Activated CD4-positive, alpha-beta T cell treated with anti-CD3 and anti-CD28 coated beads, Interleukin-2, amount 10 ng/mL, durations not matched to agents 24 days and 14 days (primary cell): ENCODE data around the gene BFSP2. TPM values are rescaled to one million over a fixed set of nuclear protein-coding genes. Genes with fewer than 3 reads are reported as not detected.
A peak's percentile ranks its signal among the peaks of the same experiment; 100 is the strongest.
"Not testable (repeated sequence)": the region's sequence is repeated elsewhere in the genome, so short reads cannot be mapped to it uniquely, and the experiment has no call there.

ENCODE experiments used
- DNase-seq: peaks from one replicate; pipeline ENCODE4 v3.0.0; 2022
- H3K27ac Mint-ChIP-seq: one replicate; pipeline ENCODE4 v1.8.0; 2022; ENCODE audit warnings: mild to moderate bottlenecking, mixed read lengths
- H3K27me3 Mint-ChIP-seq: one replicate; pipeline ENCODE4 v1.8.0; 2022; ENCODE audit warnings: mixed read lengths
- H3K36me3 Mint-ChIP-seq: one replicate; pipeline ENCODE4 v1.8.0; 2022; ENCODE audit warnings: low read depth, mild to moderate bottlenecking, mixed read lengths
- H3K4me1 Mint-ChIP-seq: one replicate; pipeline ENCODE4 v1.8.0; 2021; ENCODE audit warnings: mixed read lengths
- H3K4me3 Mint-ChIP-seq: one replicate; pipeline ENCODE4 v1.8.0; 2022; ENCODE audit warnings: mild to moderate bottlenecking, moderate library complexity, mixed read lengths
- H3K9me3 Mint-ChIP-seq: one replicate; pipeline ENCODE4 v1.8.0; 2021; ENCODE audit warnings: mixed read lengths
- intact Hi-C: fragments of 100-400 bp; cut with micrococcal nuclease; formaldehyde crosslinking; loops from one replicate; pipeline ENCODE4 v1.15.1; 2023
- total RNA-seq: library from RNA; stranded (reverse); gene quantifications from 2 replicates; pipeline ENCODE4 v1.2.3, GENCODE V29; 2022

Gene BFSP2
- total RNA-seq, 1 donor from 2014 or later, result not detected

DNA sequence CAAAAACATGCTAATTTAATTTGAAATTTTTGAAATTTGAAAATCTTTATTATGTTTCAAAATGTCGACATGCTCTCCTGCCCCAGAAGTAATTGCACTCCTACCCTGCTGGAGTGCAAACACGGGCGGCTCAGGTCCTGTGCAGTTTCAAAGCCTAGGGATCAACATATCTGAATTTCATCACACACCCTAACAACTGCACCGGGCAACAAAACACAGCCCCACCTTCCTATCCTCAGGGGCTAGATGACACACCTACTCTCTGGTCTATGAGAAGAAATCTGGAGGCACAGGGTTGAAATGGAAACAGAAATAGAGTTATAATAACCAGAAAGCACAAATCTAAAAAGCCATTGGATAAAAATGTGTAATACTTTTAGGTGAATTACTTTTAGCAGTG, 61.4 kb downstream of the BFSP2 start:
- H3K9me3 Mint-ChIP-seq, result no peaks in the 10 kb centered on the region
- DNase-seq, result no peak
- no peak overlapping the region for H3K27ac Mint-ChIP-seq
- intact Hi-C loops, result no loop called here
- H3K27me3 Mint-ChIP-seq, result no peaks in the 10 kb centered on the region
- no peak overlapping the region for H3K4me3 Mint-ChIP-seq
- no peaks in the 10 kb centered on the region for H3K36me3 Mint-ChIP-seq
- peaks cover 23% of the 10 kb centered on the region for H3K4me1 Mint-ChIP-seq

DNA sequence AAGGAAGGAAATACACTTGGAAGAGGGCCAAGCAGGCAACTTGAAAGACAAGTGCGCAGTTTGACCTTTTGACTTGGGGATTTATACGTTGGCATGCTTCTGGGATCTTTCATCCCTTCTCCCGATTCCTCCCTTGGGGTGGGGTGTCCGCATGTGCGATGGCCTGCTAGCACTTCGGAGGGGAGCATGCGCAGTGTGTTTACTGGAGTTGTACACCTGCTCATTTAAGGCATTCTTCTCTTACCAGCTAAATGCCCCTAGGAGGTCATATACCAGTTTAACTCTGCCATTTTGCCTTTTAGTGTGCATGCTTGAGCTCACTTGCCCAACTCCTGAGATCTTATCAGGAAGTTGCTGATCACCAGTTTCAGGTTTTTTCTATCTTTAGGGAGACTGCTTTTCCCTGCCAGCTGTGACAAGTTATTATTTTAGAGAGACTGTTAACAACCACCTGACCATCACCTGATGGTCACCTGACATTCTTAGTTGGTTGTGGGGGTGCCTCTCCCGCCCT, 63.5 kb downstream of the BFSP2 start:
- intact Hi-C loops, result no loop called here

DNA sequence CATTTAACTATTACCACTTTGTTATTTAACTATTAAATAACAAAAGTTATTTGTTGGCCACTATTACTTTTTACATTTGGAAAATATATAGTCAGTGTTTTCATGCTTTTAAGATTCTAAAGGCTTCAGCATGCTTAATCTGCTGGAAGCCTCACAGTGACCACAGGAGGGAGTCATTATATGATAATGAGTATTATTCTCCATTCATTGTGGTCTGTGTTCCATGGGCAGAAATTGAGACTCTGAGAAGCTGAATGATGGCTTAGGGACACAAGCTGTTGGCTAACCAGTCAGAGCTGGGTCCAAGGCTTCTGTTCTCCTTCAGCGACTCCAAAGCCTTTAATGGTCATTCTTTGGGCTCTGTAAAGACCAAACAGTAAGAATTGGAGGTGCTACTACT, 64.7 kb downstream of the BFSP2 start:
- Mint-ChIP-seq H3K4me1 (peaks cover 40% of the 10 kb centered on the region), H3K36me3 (no peaks in the 10 kb centered on the region), H3K9me3 (no peaks in the 10 kb centered on the region), H3K27me3 (no peaks in the 10 kb centered on the region), H3K27ac (no peak overlapping the region), H3K4me3 (no peak overlapping the region)
- intact Hi-C loops, result no loop called here
- DNase-seq, result no peak

More for the DNA sequence above, 63.5 kb downstream of the BFSP2 start:
- Mint-ChIP-seq H3K27me3 (no peaks in the 10 kb centered on the region), H3K36me3 (no peaks in the 10 kb centered on the region), H3K4me3 (no peak overlapping the region), H3K4me1 (peaks cover 40% of the 10 kb centered on the region), H3K27ac (no peak overlapping the region), H3K9me3 (no peaks in the 10 kb centered on the region)
- DNase-seq, result no peak

DNA sequence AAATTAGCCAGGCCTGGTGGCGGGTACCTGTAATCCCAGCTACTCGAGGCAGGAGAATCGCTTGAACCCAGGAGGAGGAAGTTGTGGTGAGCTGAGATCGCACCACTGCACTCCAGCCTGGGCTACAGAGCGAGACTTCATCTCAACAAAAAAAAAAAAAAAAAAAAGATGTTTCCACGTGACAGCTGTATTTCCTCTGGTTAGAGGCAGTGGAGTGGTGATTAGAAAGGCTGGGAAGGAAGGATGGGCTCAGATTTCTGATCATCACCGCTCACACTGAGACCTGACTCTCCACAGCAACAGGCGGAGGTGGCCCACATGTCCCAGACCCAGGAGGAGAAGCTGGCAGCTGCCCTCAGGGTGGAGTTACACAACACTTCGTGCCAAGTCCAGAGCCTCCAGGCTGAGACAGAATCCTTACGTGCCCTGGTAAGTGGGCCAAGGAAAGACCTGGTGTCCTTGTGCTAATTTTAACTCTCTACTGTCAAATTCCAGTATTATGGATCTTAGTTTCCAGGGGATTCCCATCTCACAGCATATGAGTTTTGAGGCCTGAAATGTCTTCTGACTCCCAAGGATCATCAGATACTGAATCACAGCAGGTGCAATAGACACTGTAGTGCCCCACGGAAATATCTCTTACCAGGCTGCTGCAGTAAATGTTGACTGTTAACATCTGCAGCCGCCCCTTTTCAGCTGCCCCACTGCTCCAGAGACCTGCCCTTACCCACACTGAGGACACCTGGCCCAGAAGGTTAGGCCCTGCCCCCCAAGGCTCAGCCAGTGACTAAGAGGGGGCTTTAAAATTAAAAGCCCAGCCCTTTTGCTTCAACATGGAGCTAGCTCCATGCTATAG, 66.9 kb downstream of the BFSP2 start:
- H3K27ac Mint-ChIP-seq, result no peak overlapping the region
- no peaks in the 10 kb centered on the region for H3K36me3 Mint-ChIP-seq
- H3K4me3 Mint-ChIP-seq, result no peak overlapping the region
- no peaks in the 10 kb centered on the region for H3K9me3 Mint-ChIP-seq
- H3K4me1 Mint-ChIP-seq, result peaks cover 28% of the 10 kb centered on the region
- intact Hi-C loops, result loop anchor here (2.0 kb wide), 1 partner anchor 18 kb away; no protein-coding TSS in a partner anchor
- H3K27me3 Mint-ChIP-seq, result no peaks in the 10 kb centered on the region
- no peak for DNase-seq

DNA sequence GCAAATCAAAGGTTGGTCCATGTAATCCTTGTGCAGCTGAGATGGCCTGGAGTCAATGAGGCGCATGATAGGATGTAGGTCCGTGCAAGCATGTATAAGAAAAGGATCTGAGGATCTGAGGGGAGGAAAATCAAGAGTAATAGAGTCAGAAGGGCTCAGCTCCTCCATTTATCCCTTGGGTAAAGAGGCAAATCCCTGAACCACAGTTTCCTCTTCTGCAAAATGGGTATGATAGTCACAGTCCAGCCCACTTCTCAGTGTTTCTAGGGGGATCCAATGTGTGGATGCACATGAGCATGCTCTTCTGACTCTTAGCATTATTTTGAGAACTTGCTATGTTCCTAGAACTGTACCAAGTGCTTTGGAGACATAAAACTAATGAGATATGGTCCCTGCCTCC, 67.9 kb downstream of the BFSP2 start:
- DNase-seq, result no peak
- Mint-ChIP-seq H3K9me3 (no peaks in the 10 kb centered on the region), H3K4me3 (no peak overlapping the region), H3K27me3 (no peaks in the 10 kb centered on the region), H3K36me3 (no peaks in the 10 kb centered on the region), H3K4me1 (peaks cover 28% of the 10 kb centered on the region), H3K27ac (no peak overlapping the region)
- intact Hi-C loops, result loop anchor here (2.0 kb wide), 1 partner anchor 19 kb away; no protein-coding TSS in a partner anchor

DNA sequence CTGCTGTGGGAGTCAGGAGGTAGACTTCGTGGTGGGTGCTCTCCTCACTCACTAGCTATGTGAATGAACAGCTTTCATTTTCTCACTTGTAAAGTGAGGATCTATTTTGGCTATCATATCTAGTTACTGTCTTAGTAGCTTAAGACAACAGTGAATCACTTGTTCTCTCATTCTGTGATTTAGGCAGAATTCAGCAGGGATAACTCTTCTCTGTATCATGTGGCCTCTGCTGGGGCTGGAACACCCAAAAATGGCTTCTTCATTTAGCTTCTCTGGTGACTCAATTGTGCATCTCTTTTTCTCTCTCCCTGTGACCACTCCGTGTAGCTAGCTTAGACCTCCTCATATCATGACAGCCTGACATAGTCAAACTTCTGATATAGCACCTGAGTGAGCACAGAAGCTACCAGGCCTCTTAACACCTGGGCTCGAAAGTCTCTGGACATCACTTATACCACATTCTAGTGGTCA, 68.4 kb downstream of the BFSP2 start:
- Mint-ChIP-seq H3K27ac (no peak overlapping the region), H3K36me3 (no peaks in the 10 kb centered on the region), H3K4me3 (no peak overlapping the region), H3K4me1 (peaks cover 27% of the 10 kb centered on the region), H3K9me3 (no peaks in the 10 kb centered on the region), H3K27me3 (no peaks in the 10 kb centered on the region)
- DNase-seq, result no peak
- intact Hi-C loops, result no loop called here

DNA sequence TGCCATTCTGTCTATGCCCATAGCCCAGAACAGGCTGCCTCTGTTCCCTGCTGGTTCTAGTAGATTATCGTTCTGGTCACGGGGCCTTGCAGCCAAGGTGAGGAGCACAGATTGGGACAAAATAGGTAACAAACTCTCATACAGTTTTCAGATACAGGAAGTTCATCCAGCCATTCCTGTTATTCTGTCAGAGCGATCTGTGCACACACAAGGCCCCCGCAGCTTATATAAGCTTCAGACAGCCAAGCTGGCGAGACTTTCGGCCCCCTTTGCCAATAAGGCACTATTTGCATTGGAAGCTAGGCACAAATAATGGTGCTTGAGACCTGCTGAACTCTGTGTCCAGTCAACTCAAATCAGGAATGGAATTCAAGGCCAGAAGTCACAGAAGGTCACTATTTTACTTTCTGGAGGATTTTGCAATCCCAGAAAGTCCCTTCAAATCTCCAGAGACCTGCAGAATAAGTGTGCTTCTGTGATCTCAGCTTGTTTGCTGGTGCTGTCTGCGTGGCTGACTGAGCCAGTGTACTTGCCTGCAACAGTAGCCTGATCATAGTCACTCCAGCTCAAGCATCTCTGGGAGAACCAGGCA, 69.4 kb downstream of the BFSP2 start:
- DNase-seq, result no peak
- intact Hi-C loops, result no loop called here
- no peaks in the 10 kb centered on the region for H3K9me3 Mint-ChIP-seq
- no peaks in the 10 kb centered on the region for H3K36me3 Mint-ChIP-seq
- H3K4me1 Mint-ChIP-seq, result peaks cover 23% of the 10 kb centered on the region
- no peak overlapping the region for H3K27ac Mint-ChIP-seq
- H3K27me3 Mint-ChIP-seq, result no peaks in the 10 kb centered on the region
- no peak overlapping the region for H3K4me3 Mint-ChIP-seq

DNA sequence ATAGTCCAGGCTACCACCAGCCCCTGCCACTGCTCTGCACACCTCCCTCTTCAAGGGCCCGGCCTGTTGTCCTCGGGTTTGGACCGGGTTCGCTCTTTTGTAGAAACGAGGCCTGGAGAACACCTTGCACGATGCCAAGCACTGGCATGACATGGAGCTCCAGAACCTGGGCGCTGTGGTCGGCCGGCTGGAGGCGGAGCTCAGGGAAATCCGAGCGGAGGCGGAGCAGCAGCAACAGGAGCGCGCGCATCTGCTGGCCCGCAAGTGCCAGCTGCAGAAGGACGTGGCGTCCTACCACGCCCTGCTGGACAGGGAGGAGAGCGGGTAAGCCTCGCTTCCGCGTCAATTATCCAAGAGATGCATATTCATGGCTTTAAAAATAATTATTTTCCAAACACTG, 72.4 kb downstream of the BFSP2 start:
- Mint-ChIP-seq H3K4me3 (no peak overlapping the region), H3K36me3 (no peaks in the 10 kb centered on the region), H3K4me1 (peaks cover 40% of the 10 kb centered on the region), H3K27me3 (no peaks in the 10 kb centered on the region), H3K27ac (no peak overlapping the region), H3K9me3 (no peaks in the 10 kb centered on the region)
- intact Hi-C loops, result loop anchor here (10.0 kb wide), 1 partner anchor 333 kb away; the partner anchor contains the start of gene SRPRB
- DNase-seq, result no peak

DNA sequence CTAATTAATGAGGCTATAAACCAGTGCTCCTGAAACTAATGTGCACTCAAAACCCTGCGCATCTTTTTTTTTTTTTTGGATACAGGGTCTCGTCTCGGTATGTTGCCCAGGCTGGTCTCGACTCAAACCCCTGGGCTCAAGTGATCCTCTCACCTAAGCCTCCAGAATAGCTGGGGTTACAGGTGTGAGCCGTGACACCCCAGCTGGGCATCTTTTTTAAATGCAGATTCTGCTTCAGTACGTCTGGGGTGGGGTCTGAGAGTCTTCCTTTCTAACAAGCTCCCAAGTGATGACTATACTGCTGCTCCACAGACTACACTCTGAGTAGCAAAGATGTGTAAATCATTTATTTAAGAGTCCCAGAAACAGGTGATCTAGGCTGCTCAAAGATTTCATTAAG, 73.0 kb downstream of the BFSP2 start:
- intact Hi-C loops, result loop anchor here (10.0 kb wide), 1 partner anchor 332 kb away; the partner anchor contains the start of gene SRPRB
- Mint-ChIP-seq H3K4me1 (peaks cover 39% of the 10 kb centered on the region), H3K27me3 (no peaks in the 10 kb centered on the region), H3K27ac (no peak overlapping the region), H3K9me3 (no peaks in the 10 kb centered on the region), H3K36me3 (no peaks in the 10 kb centered on the region), H3K4me3 (no peak overlapping the region)
- no peak for DNase-seq

DNA sequence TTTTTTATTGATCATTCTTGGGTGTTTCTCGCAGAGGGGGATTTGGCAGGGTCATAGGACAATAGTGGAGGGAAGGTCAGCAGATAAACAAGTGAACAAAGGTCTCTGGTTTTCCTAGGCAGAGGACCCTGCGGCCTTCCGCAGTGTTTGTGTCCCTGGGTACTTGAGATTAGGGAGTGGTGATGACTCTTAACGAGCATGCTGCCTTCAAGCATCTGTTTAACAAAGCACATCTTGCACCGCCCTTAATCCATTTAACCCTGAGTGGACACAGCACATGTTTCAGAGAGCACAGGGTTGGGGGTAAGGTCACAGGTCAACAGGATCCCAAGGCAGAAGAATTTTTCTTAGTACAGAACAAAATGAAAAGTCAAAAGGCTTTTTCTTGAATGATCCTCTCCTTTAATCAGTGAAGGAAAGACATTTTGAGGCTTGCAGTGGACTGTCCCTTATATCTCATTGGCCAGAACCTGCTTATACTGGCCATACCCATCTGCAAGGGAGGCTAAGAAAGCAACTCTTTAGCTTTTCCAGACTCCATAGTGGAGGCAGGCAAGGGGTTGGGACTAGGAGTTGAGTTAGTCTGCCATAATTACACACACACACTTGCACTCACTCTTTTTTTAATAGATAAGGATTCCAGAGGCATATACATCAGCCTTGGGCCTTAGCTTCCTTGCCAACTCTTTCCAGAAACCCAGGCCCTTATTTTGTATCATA, 73.8 kb downstream of the BFSP2 start:
- H3K4me3 Mint-ChIP-seq, H3K27me3 Mint-ChIP-seq, H3K36me3 Mint-ChIP-seq, DNase-seq, H3K27ac Mint-ChIP-seq, H3K9me3 Mint-ChIP-seq: not testable (repeated sequence)
- intact Hi-C loops, result loop anchor here (10.0 kb wide), 1 partner anchor 331 kb away; the partner anchor contains the start of gene SRPRB
- peaks cover 39% of the 10 kb centered on the region for H3K4me1 Mint-ChIP-seq

DNA sequence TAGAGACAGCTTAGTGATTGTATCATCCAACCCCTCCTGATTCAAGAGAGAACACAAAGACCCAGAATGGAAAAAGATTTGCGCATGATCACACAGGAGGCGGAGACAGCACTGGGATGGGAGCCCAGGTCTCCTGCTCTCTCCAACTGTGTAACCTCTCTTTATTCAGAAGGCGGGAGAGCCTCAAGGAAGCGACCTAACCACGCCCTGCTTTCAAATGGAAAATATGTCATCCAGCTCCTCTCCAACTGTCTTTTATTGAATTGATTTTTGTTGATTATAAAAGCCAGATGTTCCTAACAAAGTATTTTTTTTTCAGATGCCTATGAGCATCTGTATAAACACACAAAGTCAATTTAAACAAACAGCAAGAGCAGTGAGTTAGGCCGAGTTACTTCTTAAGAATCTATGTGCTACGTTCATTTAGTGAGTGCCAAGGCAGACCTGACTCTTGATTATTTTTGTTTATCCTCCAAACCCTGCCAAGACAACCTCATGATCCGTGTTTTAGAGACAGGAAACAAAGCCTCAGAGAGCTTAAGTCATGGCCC, 74.5 kb downstream of the BFSP2 start:
- intact Hi-C loops, result loop anchor here (10.0 kb wide), 1 partner anchor 330 kb away; the partner anchor contains the start of gene SRPRB
- no peak overlapping the region for H3K4me3 Mint-ChIP-seq
- no peaks in the 10 kb centered on the region for H3K9me3 Mint-ChIP-seq
- no peaks in the 10 kb centered on the region for H3K27me3 Mint-ChIP-seq
- H3K36me3 Mint-ChIP-seq, result no peaks in the 10 kb centered on the region
- DNase-seq, result no peak
- H3K4me1 Mint-ChIP-seq, result peaks cover 42% of the 10 kb centered on the region
- H3K27ac Mint-ChIP-seq, result no peak overlapping the region

DNA sequence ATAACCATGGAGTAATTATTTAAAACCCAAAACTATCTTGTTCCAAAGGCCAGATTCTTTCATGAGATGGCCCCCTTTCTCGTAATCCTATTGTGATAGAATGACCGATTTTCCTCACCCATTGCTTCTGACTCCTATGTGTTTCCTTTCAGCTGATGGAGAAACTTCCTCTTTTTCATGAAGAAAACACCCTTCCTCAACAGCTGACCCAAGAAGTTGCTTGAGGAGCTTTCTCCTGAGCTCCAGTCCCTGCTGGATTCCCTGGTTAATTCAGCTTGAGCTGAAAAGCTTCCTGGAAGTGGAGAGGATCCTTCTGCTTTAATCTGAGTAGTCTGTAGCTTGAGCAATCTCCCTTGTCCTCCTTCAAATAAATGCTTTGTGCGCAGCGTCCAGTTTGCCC, 75.0 kb downstream of the BFSP2 start:
- Mint-ChIP-seq H3K27ac (peak overlapping the region; percentile 70), H3K4me3 (no peak overlapping the region), H3K36me3 (no peaks in the 10 kb centered on the region), H3K9me3 (no peaks in the 10 kb centered on the region), H3K27me3 (no peaks in the 10 kb centered on the region), H3K4me1 (peaks cover 42% of the 10 kb centered on the region)
- no peak for DNase-seq
- intact Hi-C loops, result loop anchor here (1.0 to 10.0 kb wide), 5 partner anchors 10 to 330 kb away; partner anchors contain the start of gene SRPRB

DNA sequence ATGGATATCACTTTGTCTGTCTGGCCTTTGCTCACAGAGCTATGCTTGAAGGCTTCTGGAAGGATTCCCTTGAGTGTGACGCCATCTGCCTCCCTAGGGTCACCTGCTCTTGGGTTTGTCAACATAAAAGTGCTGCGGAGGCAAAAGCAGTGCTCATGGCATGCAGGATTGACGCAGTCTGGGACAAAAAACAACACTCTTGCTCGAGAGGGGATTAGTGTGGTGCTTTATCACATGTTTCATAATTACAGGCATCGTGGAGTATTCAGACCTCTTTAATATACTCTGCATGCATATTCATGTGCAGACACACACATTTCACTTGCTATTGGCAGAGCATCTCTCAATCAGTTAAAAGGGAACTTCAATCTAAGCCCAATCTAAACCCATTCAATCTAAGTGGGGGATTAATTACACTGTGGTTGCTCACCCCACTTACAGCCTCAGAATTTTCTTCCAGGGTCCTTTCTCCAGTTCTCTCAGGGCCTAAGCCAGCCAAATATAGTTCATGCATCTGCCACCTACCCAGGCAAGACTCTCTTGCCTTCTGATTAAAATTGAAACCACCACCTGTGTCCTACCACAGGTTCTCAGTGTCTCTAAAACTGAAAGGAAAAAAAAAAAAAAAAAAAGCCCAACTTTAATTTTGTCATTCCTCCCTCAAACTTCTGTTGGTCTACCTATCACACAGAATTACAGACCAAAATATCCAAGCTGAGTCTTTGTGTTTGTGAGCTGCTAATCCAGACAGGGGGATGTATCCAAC, 75.6 kb downstream of the BFSP2 start:
- H3K4me3 Mint-ChIP-seq, result peak overlapping the region; percentile 6
- H3K27ac Mint-ChIP-seq, result peak overlapping the region; percentile 70
- peaks cover 4% of the 10 kb centered on the region for H3K9me3 Mint-ChIP-seq
- no peaks in the 10 kb centered on the region for H3K36me3 Mint-ChIP-seq
- DNase-seq, result peak; percentile 80
- intact Hi-C loops, result loop anchor here (1.0 to 10.0 kb wide), 5 partner anchors 10 to 329 kb away; partner anchors contain the start of gene SRPRB
- no peaks in the 10 kb centered on the region for H3K27me3 Mint-ChIP-seq
- H3K4me1 Mint-ChIP-seq, result peaks cover 46% of the 10 kb centered on the region
